ENCODE results near the gene TIMM44.
"Not testable (repeated sequence)": the region's sequence is repeated elsewhere in the genome, so short reads cannot be mapped to it uniquely, and the experiment has no call there.

TIMM44 gene

GRCh38 chr19:7902796-7903243, 40.6 kb downstream of the TIMM44 start:
- in situ Hi-C loops (cut with MboI; ENCODE audit: low sequenced_read_pairs): no loop called here

GRCh38 chr19:7901337-7901736, 42.1 kb downstream of the TIMM44 start:
- in situ Hi-C loops (cut with MboI; ENCODE audit: low sequenced_read_pairs): no loop called here

GRCh38 chr19:7900931-7901330, 42.5 kb downstream of the TIMM44 start:
- in situ Hi-C loops (cut with MboI; ENCODE audit: low sequenced_read_pairs): no loop called here

GRCh38 chr19:7900401-7900870, 43.0 kb downstream of the TIMM44 start:
- in situ Hi-C loops (cut with MboI; ENCODE audit: low sequenced_read_pairs): no loop called here

GRCh38 chr19:7899751-7900378, 43.6 kb downstream of the TIMM44 start:
- in situ Hi-C loops (cut with MboI; ENCODE audit: low sequenced_read_pairs): no loop called here

- in situ Hi-C loops (cut with MboI; ENCODE audit: low sequenced_read_pairs): no loop called here
Observed at GRCh38 chr19:7898967-7899366, 44.5 kb downstream of the TIMM44 start.

GRCh38 chr19:7897292-7897691, 46.2 kb downstream of the TIMM44 start:
- in situ Hi-C loops (cut with MboI; ENCODE audit: low sequenced_read_pairs): no loop called here

GRCh38 chr19:7895565-7895964, 47.9 kb downstream of the TIMM44 start:
- in situ Hi-C loops (cut with MboI; ENCODE audit: low sequenced_read_pairs): no loop called here

- in situ Hi-C loops (cut with MboI; ENCODE audit: low sequenced_read_pairs): no loop called here
Observed at GRCh38 chr19:7894612-7895309, 48.7 kb downstream of the TIMM44 start.

- in situ Hi-C loops (cut with MboI; ENCODE audit: low sequenced_read_pairs): not testable (repeated sequence)
Observed at GRCh38 chr19:7893362-7894101, 49.9 kb downstream of the TIMM44 start.

- in situ Hi-C loops (cut with MboI; ENCODE audit: low sequenced_read_pairs): no loop called here
Observed at GRCh38 chr19:7888826-7889217, 54.6 kb downstream of the TIMM44 start.

- in situ Hi-C loops (cut with MboI; ENCODE audit: low sequenced_read_pairs): no loop called here
Observed at GRCh38 chr19:7888145-7888825, 55.2 kb downstream of the TIMM44 start, which contains the start of gene LRRC8E. TSS of gene LRRC8E (plus strand) at chr19:7888510. CDS start at chr19:7895604, 7,094 bp downstream.

GRCh38 chr19:7887408-7888144, 55.9 kb downstream of the TIMM44 start:
- in situ Hi-C loops (cut with MboI; ENCODE audit: low sequenced_read_pairs): no loop called here

GRCh38 chr19:7885818-7886217, 57.6 kb downstream of the TIMM44 start:
- in situ Hi-C loops (cut with MboI; ENCODE audit: low sequenced_read_pairs): no loop called here

- in situ Hi-C loops (cut with MboI; ENCODE audit: low sequenced_read_pairs): no loop called here
Observed at GRCh38 chr19:7883796-7884570, 59.5 kb downstream of the TIMM44 start.

- in situ Hi-C loops (cut with MboI; ENCODE audit: low sequenced_read_pairs): no loop called here
Observed at GRCh38 chr19:7883105-7883504, 60.4 kb downstream of the TIMM44 start.

- in situ Hi-C loops (cut with MboI; ENCODE audit: low sequenced_read_pairs): no loop called here
Observed at GRCh38 chr19:7881910-7882309, 61.6 kb downstream of the TIMM44 start.

- in situ Hi-C loops (cut with MboI; ENCODE audit: low sequenced_read_pairs): no loop called here
Observed at GRCh38 chr19:7879836-7880235, 63.6 kb downstream of the TIMM44 start.

- in situ Hi-C loops (cut with MboI; ENCODE audit: low sequenced_read_pairs): no loop called here
Observed at GRCh38 chr19:7879111-7879807, 64.2 kb downstream of the TIMM44 start.

Data from HL-60/S4 (cell line).